ENCODE results near the gene BAZ1B.
"Not testable (repeated sequence)": the region's sequence is repeated elsewhere in the genome, so short reads cannot be mapped to it uniquely, and the experiment has no call there.

The BAZ1B gene

DNA sequence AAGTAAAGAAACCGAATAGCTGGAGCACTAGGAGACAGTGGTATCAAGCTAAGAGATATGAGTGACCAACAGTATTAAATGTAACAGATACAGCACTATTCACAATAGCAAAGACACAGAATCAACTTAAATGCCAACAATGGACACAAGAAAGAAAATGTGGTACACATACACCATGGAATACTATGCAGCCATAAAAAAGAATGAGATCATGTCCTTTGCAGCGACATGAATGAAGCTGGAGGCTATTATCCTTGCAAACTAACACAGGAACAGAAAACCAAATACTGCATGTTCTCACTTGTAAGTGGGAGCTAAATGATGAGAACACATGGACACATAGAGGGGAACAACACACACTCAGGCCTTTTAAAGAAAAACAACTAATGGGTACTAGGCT lies 26.6 kb downstream of the BAZ1B start:
- DNase-seq = not testable (repeated sequence)

DNA sequence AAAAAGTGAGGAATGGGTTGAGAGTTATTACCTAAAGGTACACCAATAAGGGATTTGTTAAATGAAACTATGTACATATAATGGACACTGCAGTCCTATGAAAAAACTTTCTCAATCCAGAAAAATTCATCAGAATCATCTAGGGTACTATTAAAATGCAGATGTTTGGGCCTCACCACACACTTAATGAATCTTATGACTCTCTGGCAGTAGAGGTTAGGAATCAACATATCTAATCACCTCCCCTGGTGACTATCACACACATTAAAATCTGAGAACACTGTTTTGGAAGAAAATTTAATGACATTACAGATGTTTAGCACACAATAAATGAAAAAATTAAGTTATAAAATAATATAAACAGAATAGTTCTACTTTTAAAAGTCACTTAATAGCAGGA lies 32.1 kb downstream of the BAZ1B start:
- no peak for DNase-seq

DNA sequence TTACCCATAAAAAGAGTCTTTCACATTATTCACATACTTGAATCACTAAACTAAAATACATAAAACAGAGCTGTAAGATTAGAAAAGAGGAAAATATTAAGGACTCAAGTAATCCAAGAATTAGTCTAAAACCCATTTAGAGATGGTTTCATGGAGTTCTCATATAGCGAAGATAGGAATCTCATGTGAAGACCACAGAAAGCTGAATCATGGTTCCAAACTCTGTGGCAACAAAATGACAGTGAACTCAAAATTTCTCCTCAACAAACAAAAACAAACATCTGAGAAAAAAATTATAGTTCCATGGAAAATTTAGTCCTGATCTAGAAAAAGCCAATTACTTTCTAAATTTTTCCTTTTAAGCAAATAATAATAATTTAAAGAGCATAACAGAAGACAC lies 34.6 kb downstream of the BAZ1B start:
- no peak for DNase-seq

DNA sequence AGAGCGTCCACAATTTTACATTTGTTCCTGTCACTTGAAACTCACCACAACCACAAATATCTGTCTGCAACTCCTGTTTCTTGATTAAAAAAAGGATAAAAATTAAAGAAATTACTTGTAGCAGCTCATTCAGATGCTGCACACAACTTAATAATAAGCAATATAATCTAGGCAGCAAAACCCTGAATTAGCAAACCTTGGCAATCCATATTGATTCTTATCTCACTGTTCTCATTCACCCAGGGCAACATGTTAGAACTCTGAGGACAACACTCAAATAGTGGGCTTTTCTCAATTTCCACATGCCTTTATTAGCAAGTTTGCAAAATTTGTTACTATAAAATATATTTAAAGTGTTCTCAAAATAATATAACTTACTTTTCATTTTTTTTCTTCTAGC lies 38.9 kb downstream of the BAZ1B start:
- DNase-seq = no peak

DNA sequence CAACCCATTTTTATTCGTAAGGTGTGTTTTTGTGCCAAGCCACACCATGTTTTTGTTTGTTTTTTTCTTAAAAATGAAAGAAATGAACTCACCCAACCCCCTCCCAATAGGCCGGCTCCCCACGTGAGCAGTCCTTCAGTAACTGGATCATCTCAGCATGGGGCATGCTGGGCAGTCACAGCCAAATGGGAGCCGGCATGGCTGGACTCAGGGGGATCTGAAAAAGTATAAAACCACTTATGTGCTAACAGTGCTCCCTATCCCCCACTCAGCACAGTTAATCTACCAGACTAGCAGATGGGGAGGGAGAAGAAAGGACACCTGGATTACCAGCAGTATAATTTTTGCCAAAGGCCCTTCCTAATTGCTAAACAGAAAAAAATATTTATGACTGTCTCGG lies 39.3 kb downstream of the BAZ1B start:
- DNase-seq = no peak

DNA sequence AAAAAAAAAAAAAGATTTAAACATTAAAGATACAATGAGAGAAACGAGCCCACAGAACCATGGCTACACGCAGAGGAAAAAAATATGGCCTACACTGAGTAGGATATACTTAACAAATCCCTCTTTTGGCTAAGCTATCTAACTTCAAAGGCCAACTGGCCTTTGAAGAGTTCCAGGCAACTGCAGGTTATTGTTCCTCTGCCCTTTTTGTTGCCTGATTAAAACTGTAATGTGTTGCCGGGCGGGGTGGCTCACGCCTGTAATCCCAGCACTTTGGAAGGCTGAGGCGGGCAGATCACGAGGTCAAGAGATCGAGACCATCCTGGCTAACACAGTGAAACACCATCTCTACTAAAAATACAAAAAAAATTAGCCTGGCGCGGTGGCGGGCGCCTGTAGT lies 40.6 kb downstream of the BAZ1B start:
- DNase-seq = not testable (repeated sequence)

DNA sequence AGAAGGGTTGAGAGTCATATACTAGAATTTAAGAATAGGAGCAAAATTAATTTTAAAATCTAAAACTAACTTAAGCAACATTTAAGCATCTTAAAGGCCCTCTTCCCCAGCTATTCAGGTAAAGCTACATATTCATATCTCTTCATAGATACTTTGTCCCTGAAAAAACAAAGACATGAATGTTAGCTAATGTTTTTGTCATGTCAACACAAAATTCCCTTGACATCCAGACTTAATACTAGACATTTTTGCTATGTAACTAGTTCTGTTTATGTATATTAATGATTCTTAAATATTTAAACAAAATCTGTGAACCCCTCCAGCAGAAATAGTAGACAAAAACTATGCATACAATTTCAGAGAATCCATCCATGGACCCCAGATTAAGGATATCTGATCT lies 43.5 kb downstream of the BAZ1B start:
- DNase-seq = no peak

DNA sequence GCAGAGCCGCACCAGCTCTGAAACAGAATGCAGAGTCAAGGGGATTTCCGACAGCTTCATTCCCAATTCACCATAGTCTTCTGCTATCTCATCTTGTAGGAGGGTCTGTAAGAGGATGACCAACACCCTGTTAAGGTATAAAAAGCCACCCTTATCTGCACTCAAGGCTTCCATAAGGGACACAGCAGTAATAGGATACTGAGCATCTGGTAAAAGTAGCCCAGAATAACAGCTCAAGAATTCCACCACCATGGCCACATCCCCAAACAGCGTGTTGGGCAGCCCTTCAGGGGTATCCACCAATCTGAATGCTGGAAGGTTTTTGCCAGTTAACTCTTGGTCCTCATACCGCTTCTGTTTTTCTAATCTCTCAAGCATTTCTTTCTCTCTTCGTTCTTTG lies 44.7 kb downstream of the BAZ1B start:
- no peak for DNase-seq

DNA sequence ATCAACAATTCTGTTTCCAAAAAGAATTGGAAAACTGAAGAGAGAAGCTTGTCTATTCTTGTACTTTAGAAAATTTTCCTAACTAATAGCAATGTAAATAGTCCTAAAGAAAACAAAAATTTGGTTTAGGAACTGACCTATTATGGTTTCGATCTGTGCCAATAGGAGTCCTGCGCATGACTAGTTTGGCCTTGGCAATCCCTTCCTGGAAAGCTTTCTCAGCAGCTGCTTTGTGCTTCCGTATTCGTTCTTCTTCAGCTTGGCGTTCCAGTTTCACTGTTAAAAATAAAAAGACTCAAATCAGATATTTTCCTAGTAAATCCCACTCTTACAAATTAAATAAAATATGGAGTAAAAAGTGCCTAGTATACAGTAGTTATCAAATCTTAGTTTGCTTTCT lies 51.9 kb downstream of the BAZ1B start:
- DNase-seq = no peak

DNA sequence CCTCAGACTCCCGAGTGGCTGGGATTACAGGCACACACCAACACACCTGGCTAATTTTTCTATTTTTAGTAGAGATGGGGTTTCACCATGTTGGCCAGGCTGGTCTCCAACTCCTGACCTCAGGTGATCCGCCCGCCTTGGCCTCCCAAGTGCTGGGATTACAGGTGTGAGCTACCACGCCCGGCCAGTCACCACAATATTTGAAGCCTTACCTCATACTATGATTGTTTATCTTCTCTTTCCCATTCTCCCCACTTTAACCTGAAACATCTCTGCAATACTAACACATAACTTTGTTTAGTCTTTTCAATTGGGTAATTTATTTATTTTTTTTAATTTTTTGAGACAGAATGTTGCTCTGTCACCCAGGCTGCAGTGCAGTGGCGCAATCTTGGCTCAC lies 55.0 kb downstream of the BAZ1B start:
- DNase-seq = not testable (repeated sequence)

DNA sequence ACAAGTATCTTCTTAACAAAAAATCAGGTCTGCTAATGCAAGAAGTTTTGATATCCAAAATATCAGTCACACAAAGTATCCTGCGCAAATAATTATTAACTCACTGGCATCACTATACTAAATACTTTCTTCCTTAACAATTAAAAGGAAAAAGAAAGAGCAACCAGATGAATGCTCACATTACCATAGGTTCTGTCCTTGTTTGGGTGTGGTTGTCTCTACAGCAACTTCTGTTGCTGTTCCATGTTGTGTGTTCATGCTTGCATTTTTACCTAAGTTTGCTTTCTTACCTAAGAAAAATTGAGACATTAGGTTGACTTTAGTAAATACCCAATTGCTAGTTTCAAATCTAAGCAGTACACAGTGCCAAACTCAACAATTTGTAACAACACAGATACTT lies 56.0 kb downstream of the BAZ1B start:
- DNase-seq = no peak

DNA sequence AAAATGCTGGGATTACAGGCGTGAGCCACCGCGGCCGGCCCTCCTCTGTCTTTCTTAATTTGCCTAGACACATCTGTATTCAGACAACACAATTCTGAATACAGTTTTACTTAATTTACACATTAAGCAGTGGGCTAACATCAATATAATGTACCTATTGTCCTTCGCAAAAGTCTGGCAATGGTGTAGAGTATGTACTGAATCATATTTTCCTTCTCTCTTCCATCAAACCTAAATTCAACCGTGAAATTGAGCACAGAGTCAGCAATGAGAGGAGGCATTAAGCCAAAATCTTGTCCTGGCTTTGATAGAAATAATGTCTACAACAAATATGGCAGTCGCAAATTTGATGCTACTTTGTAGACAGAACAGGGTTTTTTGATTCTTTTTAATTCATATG lies 58.1 kb downstream of the BAZ1B start:
- no peak for DNase-seq

DNA sequence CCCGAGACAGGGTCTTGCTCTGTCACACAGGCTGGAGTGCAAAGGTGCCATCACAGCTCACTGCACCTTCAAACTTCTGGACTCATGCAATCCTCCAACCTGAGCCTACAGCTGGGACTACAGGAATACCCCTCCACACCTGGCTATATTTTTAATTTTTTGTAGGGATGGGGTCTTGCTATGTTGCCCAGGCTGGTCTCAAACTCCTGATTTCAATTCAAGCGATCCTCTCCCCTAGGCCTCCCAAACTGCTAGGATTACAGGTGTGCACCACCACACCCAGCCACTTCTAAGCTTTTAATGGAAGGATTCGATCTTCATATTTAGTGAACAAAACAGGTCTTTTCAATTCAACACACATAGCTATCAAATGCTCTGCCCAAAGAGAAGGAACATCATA lies 58.8 kb downstream of the BAZ1B start:
- DNase-seq = no peak

DNA sequence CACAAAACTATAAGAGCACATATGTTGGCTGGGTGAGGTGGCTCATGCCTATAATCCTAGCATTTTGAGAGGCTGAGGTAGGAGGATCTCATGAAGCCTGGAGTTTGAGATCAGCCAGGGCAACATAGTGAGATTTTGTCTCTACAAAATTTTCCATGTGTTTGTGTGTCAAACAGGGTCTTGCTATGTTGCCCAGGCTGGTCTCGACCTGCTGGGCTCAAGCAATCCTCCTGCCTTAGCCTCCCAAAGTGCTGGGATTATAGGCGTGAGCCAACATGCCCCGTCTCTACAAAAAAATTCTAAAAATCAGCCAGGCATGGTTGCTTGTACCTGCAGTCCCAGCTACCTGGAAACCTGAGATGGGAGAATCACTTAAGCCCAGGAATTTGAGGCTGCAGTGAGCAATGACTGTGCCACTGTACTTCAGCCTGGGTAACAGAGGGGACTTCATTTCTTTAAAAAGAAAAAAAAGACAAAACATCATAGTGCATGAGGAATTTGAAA lies 60.3 kb downstream of the BAZ1B start:
- no peak for DNase-seq

DNA sequence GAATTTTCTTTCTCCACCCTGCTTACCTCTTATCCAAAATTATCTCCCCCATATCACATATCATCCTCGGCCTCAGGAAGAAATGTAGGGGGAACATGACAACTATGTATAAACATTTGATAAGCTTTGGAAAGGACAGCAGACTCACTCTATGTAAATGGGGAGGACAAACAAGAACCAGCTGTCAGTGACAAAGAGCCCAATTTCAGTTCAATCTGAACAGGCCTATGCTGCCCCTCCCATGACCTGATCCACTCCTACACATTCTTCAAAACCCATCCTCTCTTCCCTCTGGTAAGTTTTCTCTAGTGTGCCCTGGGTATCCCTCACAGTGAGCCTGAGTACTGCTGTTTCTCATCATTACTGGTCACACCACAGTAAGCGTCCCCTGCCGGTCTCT lies 67.7 kb downstream of the BAZ1B start:
- DNase-seq = no peak

DNA sequence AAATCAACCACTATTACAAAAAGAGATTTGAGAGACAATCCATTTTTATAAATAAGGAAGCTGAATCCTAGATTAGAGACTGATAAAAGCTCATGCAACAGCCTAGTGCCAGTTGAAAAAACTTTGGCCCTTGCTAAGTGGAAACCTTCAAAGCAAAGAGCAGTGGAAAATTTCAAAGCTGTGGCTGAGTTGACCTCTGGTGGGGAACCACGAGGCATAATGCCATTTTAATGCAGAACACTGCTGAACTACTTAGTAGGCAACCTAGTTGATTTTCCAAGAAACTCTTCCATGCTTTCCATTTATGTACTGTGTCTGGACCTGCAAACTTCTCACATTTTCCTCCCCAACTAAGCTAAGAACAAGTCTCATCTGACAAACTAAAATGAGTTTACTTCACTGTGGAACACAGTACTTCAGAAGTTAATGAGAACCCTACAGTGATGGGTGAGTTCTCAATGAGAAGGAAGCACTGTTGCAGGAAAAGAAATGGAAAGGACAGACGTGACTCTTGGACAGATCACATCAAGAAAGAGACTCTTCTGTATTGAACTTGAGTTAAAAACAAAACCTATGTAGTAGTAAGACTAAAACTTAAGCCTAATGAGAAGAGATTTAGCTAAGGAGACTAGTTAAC lies 69.0 kb downstream of the BAZ1B start:
- DNase-seq = no peak

DNA sequence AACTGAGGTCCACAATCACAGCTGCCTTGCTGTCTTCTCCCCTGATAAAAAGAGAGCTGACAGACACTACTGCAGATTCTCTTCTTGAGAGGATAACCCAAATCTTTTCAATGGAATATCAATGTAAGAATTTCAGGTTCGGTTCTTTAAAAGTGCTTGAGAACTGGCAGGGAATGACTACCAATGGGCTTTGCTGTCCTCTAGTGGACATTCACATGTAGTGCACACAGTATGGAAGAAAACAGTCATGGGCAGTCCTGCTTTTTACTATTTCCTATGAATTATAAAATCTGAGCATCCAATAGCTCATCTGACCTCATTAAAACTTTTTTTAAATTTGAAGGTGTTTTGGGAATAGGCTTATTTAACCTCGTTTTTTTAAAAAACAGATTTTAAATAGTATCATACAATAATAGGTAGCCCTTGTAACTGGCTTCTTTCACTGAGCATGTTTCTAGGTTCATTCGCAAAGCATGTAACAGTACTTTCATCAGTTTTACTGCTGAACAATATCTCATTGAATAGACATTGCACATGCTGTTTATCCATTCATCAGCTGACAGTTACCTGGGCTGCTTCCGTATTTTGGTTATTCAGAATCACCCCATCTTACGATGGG lies 70.2 kb downstream of the BAZ1B start:
- peak in 1 of 2 experiments; percentile 35 for DNase-seq

DNA sequence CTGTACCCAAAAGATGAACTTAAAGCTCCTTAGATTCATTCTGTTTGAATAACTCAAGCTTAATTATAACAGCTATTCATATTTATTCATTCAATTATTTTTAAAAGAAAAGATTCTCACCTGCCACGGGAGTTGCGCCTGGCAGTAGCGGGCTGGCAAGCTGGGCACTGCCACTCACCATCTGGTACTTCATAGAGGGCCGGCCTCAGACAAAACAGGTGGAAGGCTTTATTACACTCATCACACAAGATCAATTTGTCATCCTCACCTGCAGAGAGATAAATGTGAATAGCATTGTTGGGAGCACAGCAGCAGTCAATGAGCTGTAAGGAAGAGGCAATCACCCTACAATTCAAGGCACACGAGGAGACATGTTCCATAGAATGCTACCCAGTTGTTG lies 72.7 kb downstream of the BAZ1B start:
- no peak for DNase-seq

DNA sequence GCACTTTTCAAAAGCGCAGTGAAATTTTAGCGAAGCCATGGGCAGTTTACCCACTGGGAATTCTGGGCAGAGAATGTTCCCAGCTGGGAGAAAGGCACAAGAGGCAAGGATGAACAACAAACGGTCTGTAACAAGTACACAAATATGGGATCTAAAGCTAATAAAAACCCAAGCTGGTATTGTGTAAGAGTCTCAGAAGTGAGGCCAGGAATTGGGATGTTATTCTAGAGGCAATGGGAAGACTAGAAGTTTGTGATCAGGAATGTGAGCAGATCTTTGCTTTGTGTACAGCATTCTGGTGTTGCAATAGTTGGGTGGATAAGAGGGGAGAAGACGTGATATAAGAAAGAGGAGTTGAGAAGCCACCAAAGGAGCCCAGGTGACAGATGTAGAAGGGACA lies 73.5 kb downstream of the BAZ1B start:
- DNase-seq = no peak

DNA sequence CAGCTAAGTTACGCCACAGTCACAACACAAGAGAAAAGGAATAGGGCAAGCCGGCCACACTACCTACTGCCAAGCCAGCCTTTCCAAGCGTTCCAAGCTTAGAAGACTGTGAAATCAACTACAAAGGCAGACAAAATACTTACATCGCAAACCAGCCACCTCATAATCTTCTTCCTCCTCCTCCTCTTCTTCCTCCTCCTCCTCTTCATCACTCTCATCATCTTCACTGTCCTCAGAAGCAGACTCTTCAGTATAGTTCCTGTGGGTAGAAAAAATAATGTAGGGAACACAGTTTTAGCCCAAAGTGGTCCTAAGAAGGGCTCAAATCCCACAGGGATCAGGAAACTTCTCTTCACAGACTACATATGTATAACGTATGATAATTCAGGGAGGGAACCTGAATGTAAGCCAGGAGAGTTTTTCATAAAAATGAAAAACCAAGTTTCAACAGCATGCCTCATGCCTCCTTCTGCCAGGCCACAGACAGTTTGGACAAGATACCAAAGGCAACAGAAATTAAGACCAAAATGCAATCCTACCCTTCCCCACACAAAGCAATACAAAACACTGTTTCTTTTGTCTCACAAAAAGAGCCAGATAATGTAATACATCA lies 74.9 kb downstream of the BAZ1B start:
- no peak for DNase-seq

DNA sequence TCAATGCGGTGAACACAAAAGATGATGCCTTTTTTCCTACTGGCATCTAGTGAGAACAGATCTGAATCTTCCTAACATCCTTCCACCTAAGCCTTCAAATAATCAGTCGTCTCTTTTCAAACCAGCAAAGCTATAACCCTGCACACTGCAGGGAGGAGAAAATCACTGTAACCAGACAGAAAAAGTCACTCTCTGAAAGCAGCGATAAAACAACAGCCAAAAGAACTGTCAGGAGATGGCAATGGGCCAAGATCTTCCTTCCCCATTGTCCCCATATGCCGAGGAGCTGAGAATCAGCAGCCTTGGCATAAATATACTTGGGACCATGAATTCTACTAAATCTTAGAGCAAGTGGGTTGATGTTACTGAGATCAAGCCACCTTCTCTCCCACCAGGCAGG lies 75.4 kb downstream of the BAZ1B start:
- DNase-seq = no peak

DNA sequence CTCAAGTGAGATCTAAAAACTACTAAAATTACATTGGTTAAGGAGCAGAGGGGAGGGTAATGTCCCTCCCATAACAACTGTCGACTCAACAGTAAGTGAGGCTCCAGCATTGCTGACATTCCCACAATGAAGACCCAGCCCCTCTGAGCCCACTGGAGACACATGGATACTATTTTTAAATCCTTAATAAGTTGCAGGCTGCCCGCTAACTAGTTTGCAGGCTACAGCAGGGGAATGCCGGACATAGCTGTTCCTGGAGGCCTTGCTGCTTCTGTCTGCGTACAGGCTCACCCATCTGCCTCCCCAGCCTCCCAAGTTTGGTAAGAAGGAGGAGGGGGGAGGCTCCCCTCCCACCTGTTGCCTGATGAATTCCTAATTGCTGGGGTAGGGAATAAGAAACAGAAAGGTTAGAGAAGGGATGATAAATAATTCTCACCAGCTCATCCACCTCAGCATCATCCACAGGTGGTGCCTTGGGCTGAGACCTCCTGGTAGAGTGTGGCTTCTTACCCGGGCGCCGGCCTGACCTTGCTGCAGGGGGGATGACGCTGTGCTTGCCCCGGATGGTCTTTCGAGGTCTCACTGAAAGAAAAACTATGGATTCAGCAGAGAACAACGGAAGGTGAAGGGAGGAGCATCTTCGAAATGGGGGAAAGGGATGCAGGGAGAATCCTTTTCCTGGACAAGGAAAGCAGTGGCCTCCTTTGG lies 78.4 kb downstream of the BAZ1B start:
- DNase-seq = no peak

DNA sequence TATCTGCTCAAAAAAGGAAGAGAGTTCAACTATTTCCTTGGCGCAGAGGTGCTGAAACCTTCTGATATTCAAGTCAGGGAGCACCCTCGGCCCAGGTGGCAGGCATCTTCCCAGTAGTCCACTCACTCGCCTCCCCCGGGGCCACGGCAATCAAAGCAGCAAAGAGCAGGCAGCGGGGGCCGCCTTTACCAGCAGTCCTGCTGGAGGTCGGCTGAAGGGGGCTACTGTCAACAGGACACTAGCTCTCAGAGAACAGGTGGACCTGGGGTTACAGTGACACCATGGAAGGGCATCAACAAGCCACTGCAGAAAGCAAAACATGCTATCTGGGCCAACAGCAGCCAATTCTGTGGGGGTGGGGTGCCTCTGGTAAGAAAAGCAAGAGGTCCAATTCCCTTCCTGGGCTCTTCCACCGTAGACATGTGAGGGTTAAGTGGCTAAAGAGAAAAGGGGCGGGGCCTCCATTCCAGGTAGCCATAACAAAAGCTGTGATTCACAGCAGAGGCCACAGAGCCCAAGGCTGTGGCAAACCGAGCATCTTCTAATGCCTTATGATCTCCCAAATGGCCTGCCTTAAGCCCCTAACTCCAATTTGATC lies 79.1 kb downstream of the BAZ1B start:
- DNase-seq = no peak

All from NCI-H1930 (cell line).